GM18951 (cell line): Measurements from ENCODE around the gene LDHA.
A peak's percentile ranks its signal among the peaks of the same experiment; 100 is the strongest.
"Not testable (repeated sequence)": the region's sequence is repeated elsewhere in the genome, so short reads cannot be mapped to it uniquely, and the experiment has no call there.

ENCODE experiments used
- POLR2A ChIP-seq: IDR thresholded peaks from 4 replicates; pipeline ENCODE4 v1.6.1; 2011; ENCODE audit warnings: mild to moderate bottlenecking; ENCODE audit not compliant: insufficient read length, insufficient read depth; ENCODE audit errors: extremely low read depth
- in situ Hi-C: fragments of 300-500 bp; cut with MboI; formaldehyde crosslinking; loops from one replicate; pipeline ENCODE4 v1.12.0; 2022; ENCODE audit warnings: low sequenced_read_pairs, mixed read lengths, inconsistent platforms; ENCODE audit not compliant: unreplicated experiment

The LDHA gene

GRCh38 chr11:18375941-18376340 is 18.4 kb upstream of the LDHA start:
- in situ Hi-C loops: no loop called here
- no peak for TF ChIP-seq POLR2A

- no peak for TF ChIP-seq POLR2A
- in situ Hi-C loops: no loop called here
Observed at GRCh38 chr11:18379201-18379600, 15.2 kb upstream of the LDHA start.

DNA sequence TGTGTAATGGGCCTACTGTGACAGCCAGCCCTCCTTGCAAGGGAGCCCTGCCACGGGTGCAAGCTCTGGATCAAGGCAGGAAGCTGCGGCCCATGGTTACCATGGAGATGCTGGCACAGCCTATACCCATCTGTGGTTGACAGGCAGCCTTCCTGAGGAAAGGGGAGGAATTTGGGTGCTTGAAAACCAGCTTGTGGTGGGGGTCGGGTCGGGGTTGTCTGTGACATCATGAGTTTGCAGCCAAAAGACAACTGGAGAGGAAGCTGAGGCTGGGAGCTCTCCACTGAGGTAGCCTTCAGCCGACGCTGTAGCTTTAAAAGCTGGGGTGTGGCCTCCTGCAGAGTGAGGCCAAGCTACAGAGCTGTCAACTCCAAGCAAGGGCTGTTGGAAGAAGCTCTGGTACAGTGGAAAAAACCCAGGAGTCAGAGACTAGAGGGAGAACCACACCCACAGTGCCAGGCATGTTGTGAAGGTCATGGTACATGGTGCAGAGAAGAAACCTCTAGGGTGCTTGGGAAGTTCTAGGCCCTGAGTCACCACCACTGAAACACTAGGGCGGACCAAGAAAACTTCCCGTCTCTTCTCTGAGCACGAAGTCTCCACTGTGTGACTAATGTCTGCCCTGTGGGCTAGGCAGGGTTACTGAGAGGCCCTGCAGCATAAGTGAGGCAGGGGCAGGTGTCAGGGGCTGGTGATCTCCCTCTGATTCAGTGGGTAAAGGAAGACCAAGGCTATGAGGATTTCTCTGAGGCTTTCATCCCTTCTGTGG is 10.8 kb upstream of the LDHA start:
- peak; percentile 47 for TF ChIP-seq POLR2A
- in situ Hi-C loops: no loop called here

DNA sequence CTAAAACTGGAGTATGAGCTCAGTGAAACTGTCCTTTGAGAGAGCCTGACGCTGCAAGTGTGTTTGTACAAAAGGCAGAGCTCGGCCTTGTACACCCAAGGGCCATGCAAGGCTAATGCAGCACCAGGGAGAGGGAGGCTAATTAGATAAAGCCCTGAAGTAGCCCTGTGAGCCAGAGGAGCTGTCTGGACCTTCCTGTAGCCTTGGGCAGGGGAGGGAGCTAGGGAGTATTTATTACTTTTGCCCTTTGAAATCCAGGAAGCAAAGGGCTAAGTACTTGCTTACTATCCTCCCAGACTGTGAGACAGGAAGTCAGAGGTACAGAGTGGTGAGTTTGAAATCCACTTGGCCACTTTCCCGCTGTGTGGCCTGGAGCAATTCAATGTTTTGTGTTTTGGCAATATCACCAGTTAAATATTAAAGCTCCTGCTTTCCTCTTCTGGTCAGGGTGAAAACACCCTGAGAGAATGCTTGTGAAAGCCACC is 10.2 kb upstream of the LDHA start:
- peak; percentile 43 for TF ChIP-seq POLR2A
- in situ Hi-C loops: no loop called here

- no peak for TF ChIP-seq POLR2A
- in situ Hi-C loops: no loop called here
Observed at GRCh38 chr11:18390088-18390487, 4.3 kb upstream of the LDHA start.

- in situ Hi-C loops: no loop called here
- TF ChIP-seq POLR2A: no peak
Observed at GRCh38 chr11:18392434-18393321, 1.7 kb upstream of the LDHA start.

GRCh38 chr11:18393581-18394274 is 635 bp upstream of the LDHA start:
- in situ Hi-C loops: no loop called here
- TF ChIP-seq POLR2A: no peak

GRCh38 chr11:18394928-18395734 is 768 bp downstream of the LDHA start:
- TF ChIP-seq POLR2A: no peak
- in situ Hi-C loops: no loop called here

- in situ Hi-C loops: no loop called here
- peak; percentile 79 for TF ChIP-seq POLR2A
Observed at GRCh38 chr11:18395735-18396504, 1.6 kb downstream of the LDHA start.

- in situ Hi-C loops: no loop called here
- TF ChIP-seq POLR2A: no peak
Observed at GRCh38 chr11:18397921-18398320, 3.6 kb downstream of the LDHA start.

- in situ Hi-C loops: not testable (repeated sequence)
Observed at GRCh38 chr11:18401077-18401476, 6.7 kb downstream of the LDHA start.

GRCh38 chr11:18404062-18404461 is 9.7 kb downstream of the LDHA start:
- no peak for TF ChIP-seq POLR2A
- in situ Hi-C loops: no loop called here

GRCh38 chr11:18407400-18407799 is 13.0 kb downstream of the LDHA start:
- in situ Hi-C loops: not testable (repeated sequence)
